Mesenchymal stem cell (in vitro differentiated cells and primary cell): Measurements from ENCODE around the gene MRAP.

Experiments
- DNase-seq: peaks from one replicate; pipeline ENCODE4 v3.0.0-alpha.2; 2013
- H2AFZ ChIP-seq: one replicate; pipeline ENCODE4 v1.6.1; 2013; ENCODE audit warnings: low read depth, mild to moderate bottlenecking, control low read depth, inconsistent platforms, low read length, moderate library complexity
- H2AK5ac ChIP-seq: 2 replicates; pipeline ENCODE4 v1.6.1; 2013; ENCODE audit warnings: low read length, moderate library complexity, mild to moderate bottlenecking, inconsistent platforms; ENCODE audit not compliant: severe bottlenecking
- H2BK120ac ChIP-seq: one replicate; pipeline ENCODE4 v1.6.1; 2013; ENCODE audit warnings: low read depth, mild to moderate bottlenecking, inconsistent platforms, low read length, moderate library complexity
- H2BK12ac ChIP-seq, 2 experiments: one replicate each; pipeline ENCODE4 v1.6.1; 2013; ENCODE audit warnings: inconsistent platforms in 2 of 2, low read length in 2 of 2, mild to moderate bottlenecking in 2 of 2, moderate library complexity in 2 of 2, control low read depth in 1 of 2
- H2BK15ac ChIP-seq: one replicate; pipeline ENCODE4 v1.6.1; 2013; ENCODE audit warnings: mild to moderate bottlenecking, low read depth, inconsistent platforms; ENCODE audit not compliant: poor library complexity, severe bottlenecking
- H2BK5ac ChIP-seq: 2 replicates; pipeline ENCODE4 v1.6.1; 2013; ENCODE audit warnings: low read depth, mild to moderate bottlenecking, low read length, control low read depth, inconsistent platforms; ENCODE audit not compliant: poor library complexity, severe bottlenecking
- H3K14ac ChIP-seq, 2 experiments: one replicate each; pipeline ENCODE4 v1.6.1; 2013; ENCODE audit warnings: inconsistent platforms in 2 of 2, low read length in 2 of 2, control low read depth in 1 of 2, mild to moderate bottlenecking in 1 of 2, moderate library complexity in 1 of 2
- H3K18ac ChIP-seq, 2 experiments: one replicate each; pipeline ENCODE4 v1.6.1; 2013; ENCODE audit warnings: inconsistent platforms in 2 of 2, low read length in 2 of 2, control low read depth in 1 of 2, low read depth in 1 of 2, mild to moderate bottlenecking in 1 of 2
- H3K23ac ChIP-seq, 2 experiments: one replicate each; pipeline ENCODE4 v1.6.1; 2013; ENCODE audit warnings: inconsistent platforms in 2 of 2, low read length in 2 of 2, mild to moderate bottlenecking in 2 of 2, moderate library complexity in 2 of 2, control low read depth in 1 of 2
- H3K27ac ChIP-seq: 2 replicates; pipeline ENCODE4 v1.5.1; 2013; ENCODE audit warnings: mild to moderate bottlenecking, moderate library complexity, low read length, control low read depth, inconsistent platforms; ENCODE audit not compliant: poor library complexity, severe bottlenecking
- H3K27me3 ChIP-seq, 2 experiments: 2 replicates each; pipeline versions ENCODE4 v1.6.1 to v1.7.0; 2013; ENCODE audit warnings: low read length in 2 of 2, mild to moderate bottlenecking in 2 of 2, moderate library complexity in 2 of 2, control low read depth in 1 of 2, inconsistent platforms in 1 of 2; ENCODE audit not compliant: control insufficient read depth in 1 of 2, insufficient read depth in 1 of 2
- H3K36me3 ChIP-seq, 2 experiments: 2 replicates each; pipeline versions ENCODE4 v1.6.1 to v1.7.0; 2013; ENCODE audit warnings: low read length in 2 of 2, control low read depth in 1 of 2, inconsistent platforms in 1 of 2, low read depth in 1 of 2, mild to moderate bottlenecking in 1 of 2; ENCODE audit not compliant: insufficient read depth in 2 of 2, control insufficient read depth in 1 of 2
- H3K4ac ChIP-seq, 2 experiments: one replicate each; pipeline ENCODE4 v1.6.1; 2013; ENCODE audit warnings: inconsistent platforms in 2 of 2, low read length in 2 of 2, mild to moderate bottlenecking in 2 of 2, moderate library complexity in 2 of 2, control low read depth in 1 of 2, low read depth in 1 of 2
- H3K4me1 ChIP-seq: 2 replicates; pipeline ENCODE4 v1.6.1; 2013; ENCODE audit warnings: low read depth, low read length, control low read depth; ENCODE audit not compliant: control insufficient read depth, insufficient read depth
- H3K4me2 ChIP-seq: 2 replicates; pipeline ENCODE4 v1.6.1; 2013; ENCODE audit warnings: low read length, mild to moderate bottlenecking, inconsistent platforms; ENCODE audit not compliant: poor library complexity, severe bottlenecking
- H3K4me3 ChIP-seq, 2 experiments: 2 replicates each; pipeline versions ENCODE4 v1.5.1 to v1.7.0; 2013; ENCODE audit warnings: low read length in 2 of 2, mild to moderate bottlenecking in 2 of 2, control low read depth in 1 of 2, low read depth in 1 of 2; ENCODE audit not compliant: insufficient read depth in 1 of 2
- H3K79me1 ChIP-seq: replicated peaks from 2 replicates; pipeline ENCODE4 v1.6.1; 2013; ENCODE audit warnings: mild to moderate bottlenecking, control low read depth, low read length, inconsistent platforms; ENCODE audit not compliant: poor library complexity, severe bottlenecking
- H3K9ac ChIP-seq: 2 replicates; pipeline ENCODE4 v1.7.0; 2013; ENCODE audit warnings: mild to moderate bottlenecking, low read length, moderate library complexity
- H3K9me3 ChIP-seq: 2 replicates; pipeline ENCODE4 v1.7.0; 2013; ENCODE audit warnings: mild to moderate bottlenecking, low read length; ENCODE audit not compliant: control insufficient read depth
- H4K8ac ChIP-seq: one replicate; pipeline ENCODE4 v1.6.1; 2013; ENCODE audit warnings: inconsistent platforms, mild to moderate bottlenecking, low read length, moderate library complexity
- H4K91ac ChIP-seq: one replicate; pipeline ENCODE4 v1.6.1; 2013; ENCODE audit warnings: mild to moderate bottlenecking, low read length, inconsistent platforms
- WGBS: methylation state at CpG from one replicate; pipeline ENCODE4 v1.1.7; 2013; ENCODE audit warnings: mixed read lengths; 5-methylcytosine and 5-hydroxymethylcytosine counted together

The MRAP gene

GRCh38 chr21:32347351-32347750 is 48.7 kb downstream of the MRAP start:
- no peak for DNase-seq
- Histone ChIP-seq H2BK120ac (no peak overlapping the region), H3K4me1 (peaks cover 2% of the 10 kb centered on the region), H3K4me2 (no peak overlapping the region), H2BK15ac (no peak overlapping the region), H3K27ac (no peak overlapping the region), H3K18ac (no peak overlapping the region), H3K9me3 (peaks cover 28% of the 10 kb centered on the region), H3K27me3 (no peaks in the 10 kb centered on the region), H3K4ac (no peak overlapping the region), H3K4me3 (no peak overlapping the region), H3K36me3 (peaks cover 75 to 99% of the 10 kb centered on the region in 2 experiments), H3K79me1 (peaks cover 40% of the 10 kb centered on the region), H3K23ac (no peak overlapping the region), H4K8ac (no peak overlapping the region), H4K91ac (no peak overlapping the region), H2AK5ac (no peak overlapping the region), H3K9ac (no peak overlapping the region), H3K14ac (no peak overlapping the region), H2BK5ac (no peak overlapping the region), H2AFZ (no peak overlapping the region), H2BK12ac (no peak overlapping the region)
- over 99% methylated on average over 12 of the region's 12 CpGs for WGBS

DNA sequence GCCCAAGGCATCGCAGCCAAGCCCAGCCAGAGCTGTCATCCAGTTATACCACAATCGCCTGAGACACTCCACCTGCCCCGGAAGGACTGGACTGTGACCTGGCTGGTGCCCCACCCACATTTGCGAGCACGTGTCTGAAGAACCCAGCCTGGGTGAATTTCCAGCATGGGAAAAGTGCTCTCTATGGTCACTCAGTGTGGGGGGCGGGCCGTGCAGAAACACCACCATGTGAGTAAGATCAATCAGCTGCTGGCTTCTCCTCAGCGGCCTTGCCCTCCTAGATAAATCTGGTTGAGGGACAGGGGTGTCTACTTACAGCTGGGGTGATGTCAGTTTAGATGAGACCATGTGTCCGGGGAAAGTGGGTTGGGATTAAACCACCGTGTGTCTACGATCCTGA is 49.3 kb downstream of the MRAP start:
- no peak for DNase-seq
- Histone ChIP-seq H3K14ac (no peak overlapping the region), H2AFZ (no peak overlapping the region), H2BK120ac (no peak overlapping the region), H3K4me2 (no peak overlapping the region), H3K36me3 (peaks cover 79 to 99% of the 10 kb centered on the region in 2 experiments), H3K18ac (no peak overlapping the region), H3K23ac (no peak overlapping the region), H2BK15ac (no peak overlapping the region), H2BK5ac (no peak overlapping the region), H3K27ac (no peak overlapping the region), H3K4me3 (no peak overlapping the region), H2BK12ac (no peak overlapping the region), H3K79me1 (peaks cover 43% of the 10 kb centered on the region), H3K9ac (no peak overlapping the region), H3K4me1 (peaks cover 2% of the 10 kb centered on the region), H3K4ac (no peak overlapping the region), H3K27me3 (no peaks in the 10 kb centered on the region), H2AK5ac (no peak overlapping the region), H4K8ac (no peak overlapping the region), H4K91ac (no peak overlapping the region), H3K9me3 (peaks cover 27% of the 10 kb centered on the region)
- WGBS = 97% methylated on average over 11 of the region's 11 CpGs

GRCh38 chr21:32348604-32349332 is 50.1 kb downstream of the MRAP start:
- Histone ChIP-seq H3K14ac (no peak overlapping the region), H4K8ac (no peak overlapping the region), H3K4me1 (peaks cover 2% of the 10 kb centered on the region), H3K4me3 (no peak overlapping the region), H3K18ac (no peak overlapping the region), H3K36me3 (peaks cover 86 to 99% of the 10 kb centered on the region in 2 experiments), H3K79me1 (peaks cover 46% of the 10 kb centered on the region), H3K27ac (no peak overlapping the region), H2BK5ac (no peak overlapping the region), H4K91ac (no peak overlapping the region), H3K23ac (no peak overlapping the region), H3K9me3 (peaks cover 20% of the 10 kb centered on the region), H2BK12ac (no peak overlapping the region), H3K9ac (no peak overlapping the region), H3K4me2 (no peak overlapping the region), H2BK120ac (no peak overlapping the region), H2AK5ac (no peak overlapping the region), H2BK15ac (no peak overlapping the region), H3K4ac (no peak overlapping the region), H3K27me3 (no peaks in the 10 kb centered on the region), H2AFZ (no peak overlapping the region)
- WGBS = over 99% methylated on average over 8 of the region's 9 CpGs
- DNase-seq = no peak

DNA sequence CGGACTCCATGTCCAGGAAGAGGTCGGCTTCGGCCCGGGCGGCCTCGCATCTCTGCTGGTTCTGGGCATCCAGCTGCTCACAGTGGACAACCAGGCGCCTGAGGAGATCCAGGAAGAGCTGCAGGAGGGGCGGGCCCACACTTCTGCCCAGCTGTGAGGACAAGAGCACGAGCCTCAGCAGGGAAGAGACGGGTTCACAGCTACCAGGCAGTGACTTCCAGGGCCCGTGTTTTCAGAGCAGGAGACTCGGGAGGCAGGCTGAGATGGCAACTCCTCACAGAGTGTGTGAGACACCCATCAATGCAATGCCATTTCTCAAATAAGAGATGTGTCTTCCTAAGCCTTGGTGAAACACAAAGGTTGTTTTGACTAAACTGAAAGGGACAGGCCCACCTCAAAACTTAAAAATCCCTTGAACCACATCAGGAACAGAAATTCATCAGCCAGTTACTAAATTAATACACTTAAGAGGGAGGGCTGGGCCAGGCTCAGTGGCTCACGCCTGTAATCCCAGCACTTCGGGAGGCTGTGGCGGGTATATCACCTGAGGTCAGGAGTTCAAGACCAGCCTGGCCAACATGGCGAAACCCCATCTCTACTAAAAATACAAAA is 50.8 kb downstream of the MRAP start:
- H3K4me2 ChIP-seq = no peak overlapping the region

More for the DNA sequence above, 50.8 kb downstream of the MRAP start:
- H4K91ac ChIP-seq = no peak overlapping the region
- peaks cover 13% of the 10 kb centered on the region for H3K9me3 ChIP-seq
- no peak overlapping the region for H2BK5ac ChIP-seq
- peaks cover 44% of the 10 kb centered on the region for H3K79me1 ChIP-seq
- DNase-seq = no peak
- H3K27me3 ChIP-seq = no peaks in the 10 kb centered on the region
- H2AFZ ChIP-seq = no peak overlapping the region
- H2AK5ac ChIP-seq = no peak overlapping the region
- H3K27ac ChIP-seq = no peak overlapping the region
- no peak overlapping the region for H3K4me3 ChIP-seq
- H4K8ac ChIP-seq = no peak overlapping the region
- H3K4me1 ChIP-seq = peaks cover 2% of the 10 kb centered on the region
- no peak overlapping the region for H2BK15ac ChIP-seq
- no peak overlapping the region for H3K14ac ChIP-seq
- H2BK12ac ChIP-seq = no peak overlapping the region
- no peak overlapping the region for H2BK120ac ChIP-seq
- H3K4ac ChIP-seq = no peak overlapping the region
- H3K9ac ChIP-seq = no peak overlapping the region
- H3K18ac ChIP-seq = no peak overlapping the region
- peaks cover 86 to 99% of the 10 kb centered on the region in 2 experiments for H3K36me3 ChIP-seq
- H3K23ac ChIP-seq = no peak overlapping the region
- 92% methylated on average over 15 of the region's 16 CpGs for WGBS
